Natural killer cell treated with Interleukin-12 subunit alpha and Interleukin-12 subunit beta and Interleukin-15 and Interleukin-18, amount 100 ng/mL, for 72 hours (primary cell): ENCODE data around the gene CEP72. TPM values are rescaled to one million over a fixed set of nuclear protein-coding genes. Genes with fewer than 3 reads are reported as not detected.

Source experiments
- ATAC-seq, 2 donors: fragments of 150-1000 bp; cut with Tn5 transposase in 1 of 2; sonication (Bioruptor Pico), chemical (Tn5 transposase) in 1 of 2; 2 replicates each; pipeline ENCODE4 v1.10.0; 2021
- DNase-seq: peaks from one replicate; pipeline ENCODE4 v3.0.0; 2022; ENCODE audit warnings: low spot score
- H3K27ac Mint-ChIP-seq, 2 donors: 1 replicate in 1 of 2; 2 replicates in 1 of 2; pipeline ENCODE4 v1.8.0; 2022; ENCODE audit warnings: mixed read lengths in 2 of 2, mild to moderate bottlenecking in 1 of 2, moderate library complexity in 1 of 2
- H3K27me3 Mint-ChIP-seq, 2 donors: 1 replicate in 1 of 2; 2 replicates in 1 of 2; pipeline ENCODE4 v1.8.0; 2022; ENCODE audit warnings: mixed read lengths in 2 of 2
- H3K36me3 Mint-ChIP-seq: one replicate; pipeline ENCODE4 v1.8.0; 2022; ENCODE audit warnings: mixed read lengths
- H3K4me1 Mint-ChIP-seq, 2 donors: 1 replicate in 1 of 2; 2 replicates in 1 of 2; pipeline ENCODE4 v1.8.0; 2022; ENCODE audit warnings: low read depth in 2 of 2, mixed read lengths in 2 of 2, mild to moderate bottlenecking in 1 of 2
- H3K4me3 Mint-ChIP-seq: one replicate; pipeline ENCODE4 v1.8.0; 2022; ENCODE audit warnings: mixed read lengths
- H3K9me3 Mint-ChIP-seq: 2 replicates; pipeline ENCODE4 v1.8.0; 2022; ENCODE audit warnings: mixed read lengths
- total RNA-seq, 2 donors: library from RNA; stranded (reverse); gene quantifications; one replicate each; pipeline ENCODE4 v1.2.3, GENCODE V29; 2022

CEP72 gene
- total RNA-seq, 2 donors from 2014 or later, result 15.3 to 58.1 TPM

- Mint-ChIP-seq H3K9me3 (no peaks in the 10 kb centered on the region), H3K36me3 (no peaks in the 10 kb centered on the region), H3K27me3 (peaks cover 0 to 25% of the 10 kb centered on the region in 2 donors), H3K27ac (no peak overlapping the region), H3K4me1 (peaks cover 4 to 8% of the 10 kb centered on the region in 2 donors), H3K4me3 (no peak overlapping the region)
- ATAC-seq (no peak), DNase-seq (no peak)
These were observed 27.3 kb upstream of the CEP72 start for GRCh38 chr5:584846-585245.

GRCh38 chr5:585556-585955, 26.6 kb upstream of the CEP72 start:
- Mint-ChIP-seq H3K36me3 (no peaks in the 10 kb centered on the region), H3K27me3 (peaks cover under 1 to 21% of the 10 kb centered on the region in 2 donors), H3K4me1 (peaks cover 4 to 9% of the 10 kb centered on the region in 2 donors), H3K9me3 (no peaks in the 10 kb centered on the region), H3K4me3 (no peak overlapping the region), H3K27ac (no peak overlapping the region)
- DNase-seq, result no peak
- ATAC-seq, result no peak

GRCh38 chr5:585962-586628, 26.0 kb upstream of the CEP72 start:
- no peaks in the 10 kb centered on the region for H3K36me3 Mint-ChIP-seq
- ATAC-seq, result no peak

GRCh38 chr5:586751-587285, 25.3 kb upstream of the CEP72 start:
- no peak overlapping the region for H3K27ac Mint-ChIP-seq
- DNase-seq, result peak; percentile 12
- no peaks in the 10 kb centered on the region for H3K9me3 Mint-ChIP-seq
- no peaks in the 10 kb centered on the region for H3K36me3 Mint-ChIP-seq
- ATAC-seq, result no peak
- H3K27me3 Mint-ChIP-seq, result peaks cover 13 to 30% of the 10 kb centered on the region in 2 donors
- H3K4me1 Mint-ChIP-seq, result peaks cover 4 to 9% of the 10 kb centered on the region in 2 donors
- H3K4me3 Mint-ChIP-seq, result no peak overlapping the region

More at GRCh38 chr5:585962-586628, 26.0 kb upstream of the CEP72 start:
- H3K27ac Mint-ChIP-seq, result no peak overlapping the region
- no peaks in the 10 kb centered on the region for H3K9me3 Mint-ChIP-seq
- H3K4me3 Mint-ChIP-seq, result no peak overlapping the region
- H3K4me1 Mint-ChIP-seq, result peaks cover 4 to 9% of the 10 kb centered on the region in 2 donors
- no peak for DNase-seq
- peaks cover 6 to 24% of the 10 kb centered on the region in 2 donors for H3K27me3 Mint-ChIP-seq

- peaks cover 4 to 9% of the 10 kb centered on the region in 2 donors for H3K4me1 Mint-ChIP-seq
- peaks cover 14 to 29% of the 10 kb centered on the region in 2 donors for H3K27me3 Mint-ChIP-seq
- no peaks in the 10 kb centered on the region for H3K36me3 Mint-ChIP-seq
- H3K4me3 Mint-ChIP-seq, result no peak overlapping the region
- DNase-seq, result peak; percentile 28
- no peak for ATAC-seq
- H3K27ac Mint-ChIP-seq, result no peak overlapping the region
- H3K9me3 Mint-ChIP-seq, result no peaks in the 10 kb centered on the region
These were observed 24.7 kb upstream of the CEP72 start for GRCh38 chr5:587403-587802.

GRCh38 chr5:588406-588995, 23.6 kb upstream of the CEP72 start:
- H3K36me3 Mint-ChIP-seq, result no peaks in the 10 kb centered on the region
- ATAC-seq (no peak), DNase-seq (peak; percentile 39)
- H3K27ac Mint-ChIP-seq, result no peak overlapping the region
- H3K27me3 Mint-ChIP-seq, result peaks cover 14 to 25% of the 10 kb centered on the region in 2 donors
- H3K9me3 Mint-ChIP-seq, result no peaks in the 10 kb centered on the region
- no peak overlapping the region for H3K4me3 Mint-ChIP-seq
- peaks cover 4 to 9% of the 10 kb centered on the region in 2 donors for H3K4me1 Mint-ChIP-seq

- peaks cover 4 to 9% of the 10 kb centered on the region in 2 donors for H3K4me1 Mint-ChIP-seq
- no peaks in the 10 kb centered on the region for H3K9me3 Mint-ChIP-seq
- no peaks in the 10 kb centered on the region for H3K36me3 Mint-ChIP-seq
- H3K4me3 Mint-ChIP-seq, result no peak overlapping the region
- no peak for ATAC-seq
- no peak overlapping the region for H3K27ac Mint-ChIP-seq
- H3K27me3 Mint-ChIP-seq, result peaks cover 17 to 24% of the 10 kb centered on the region in 2 donors
- peak; percentile 8 for DNase-seq
These were observed 23.0 kb upstream of the CEP72 start for GRCh38 chr5:589173-589572.

GRCh38 chr5:589588-589987, 22.6 kb upstream of the CEP72 start:
- H3K4me3 Mint-ChIP-seq, result no peak overlapping the region
- H3K36me3 Mint-ChIP-seq, result no peaks in the 10 kb centered on the region
- H3K4me1 Mint-ChIP-seq, result peaks cover 4 to 9% of the 10 kb centered on the region in 2 donors
- H3K27ac Mint-ChIP-seq, result no peak overlapping the region
- peak; percentile 37 for DNase-seq
- no peaks in the 10 kb centered on the region for H3K9me3 Mint-ChIP-seq
- ATAC-seq, result no peak
- peaks cover 22 to 25% of the 10 kb centered on the region in 2 donors for H3K27me3 Mint-ChIP-seq

- Mint-ChIP-seq H3K27me3 (peaks cover 25 to 28% of the 10 kb centered on the region in 2 donors), H3K4me1 (peaks cover 4 to 9% of the 10 kb centered on the region in 2 donors), H3K36me3 (no peaks in the 10 kb centered on the region), H3K9me3 (no peaks in the 10 kb centered on the region), H3K4me3 (no peak overlapping the region), H3K27ac (no peak overlapping the region)
- ATAC-seq (no peak), DNase-seq (no peak)
These were observed 21.8 kb upstream of the CEP72 start for GRCh38 chr5:590346-590745.

GRCh38 chr5:591746-592145, 20.4 kb upstream of the CEP72 start:
- Mint-ChIP-seq H3K9me3 (no peaks in the 10 kb centered on the region), H3K27ac (no peak overlapping the region), H3K36me3 (no peaks in the 10 kb centered on the region), H3K4me1 (peaks cover 4 to 9% of the 10 kb centered on the region in 2 donors), H3K27me3 (peaks cover 28 to 37% of the 10 kb centered on the region in 2 donors), H3K4me3 (no peak overlapping the region)
- ATAC-seq, result no peak
- peak; percentile 25 for DNase-seq

- H3K4me3 Mint-ChIP-seq, result no peak overlapping the region
- peaks cover 28 to 41% of the 10 kb centered on the region in 2 donors for H3K27me3 Mint-ChIP-seq
- ATAC-seq (no peak), DNase-seq (peak; percentile 44)
- peaks cover 4 to 9% of the 10 kb centered on the region in 2 donors for H3K4me1 Mint-ChIP-seq
- H3K36me3 Mint-ChIP-seq, result no peaks in the 10 kb centered on the region
- H3K9me3 Mint-ChIP-seq, result no peaks in the 10 kb centered on the region
- no peak overlapping the region for H3K27ac Mint-ChIP-seq
These were observed 20.0 kb upstream of the CEP72 start for GRCh38 chr5:592158-592557.

GRCh38 chr5:593511-593910, 18.6 kb upstream of the CEP72 start:
- peaks cover 8 to 9% of the 10 kb centered on the region in 2 donors for H3K4me1 Mint-ChIP-seq
- H3K27ac Mint-ChIP-seq, result no peak overlapping the region
- H3K36me3 Mint-ChIP-seq, result no peaks in the 10 kb centered on the region
- ATAC-seq, result no peak
- no peak overlapping the region for H3K4me3 Mint-ChIP-seq
- DNase-seq, result peak; percentile 35
- H3K27me3 Mint-ChIP-seq, result peaks cover 31 to 55% of the 10 kb centered on the region in 2 donors
- H3K9me3 Mint-ChIP-seq, result no peaks in the 10 kb centered on the region

GRCh38 chr5:594226-594860, 17.8 kb upstream of the CEP72 start:
- H3K4me1 Mint-ChIP-seq, result peaks cover 8 to 10% of the 10 kb centered on the region in 2 donors

More at GRCh38 chr5:594226-594860, 17.8 kb upstream of the CEP72 start:
- H3K27ac Mint-ChIP-seq, result no peak overlapping the region
- peaks cover 31 to 62% of the 10 kb centered on the region in 2 donors for H3K27me3 Mint-ChIP-seq
- DNase-seq (no peak), ATAC-seq (no peak)
- no peaks in the 10 kb centered on the region for H3K36me3 Mint-ChIP-seq
- H3K4me3 Mint-ChIP-seq, result no peak overlapping the region
- H3K9me3 Mint-ChIP-seq, result no peaks in the 10 kb centered on the region
